Measurements from ENCODE around the gene SPAG7.

Gene SPAG7

GRCh38 chr17:4945176-4945943 is 22.3 kb downstream of the SPAG7 start:
- TF ChIP-seq CTCF (conservative IDR thresholded peaks at IDR 0.05): no peak
- H3K27ac ChIP-seq: no peak overlapping the region

- H3K27ac ChIP-seq: no peak overlapping the region
- TF ChIP-seq CTCF (conservative IDR thresholded peaks at IDR 0.05): no peak
These were observed 23.0 kb downstream of the SPAG7 start for GRCh38 chr17:4944554-4945175.

- no peak overlapping the region for H3K27ac ChIP-seq
- no peak for TF ChIP-seq CTCF (conservative IDR thresholded peaks at IDR 0.05)
These were observed 23.5 kb downstream of the SPAG7 start for GRCh38 chr17:4944163-4944553.

GRCh38 chr17:4942760-4943508 is 24.7 kb downstream of the SPAG7 start:
- H3K27ac ChIP-seq: no peak overlapping the region
- no peak for TF ChIP-seq CTCF (conservative IDR thresholded peaks at IDR 0.05)

- no peak for TF ChIP-seq CTCF (conservative IDR thresholded peaks at IDR 0.05)
- H3K27ac ChIP-seq: peak overlapping the region; percentile 88; the same call in 1 of the 2 replicates
These were observed 26.4 kb downstream of the SPAG7 start for GRCh38 chr17:4941319-4941610.

- no peak for TF ChIP-seq CTCF (conservative IDR thresholded peaks at IDR 0.05)
- peak overlapping the region; percentile 88 for H3K27ac ChIP-seq
These were observed 26.9 kb downstream of the SPAG7 start for GRCh38 chr17:4940555-4941318.

Measured in VCaP (cell line).